H4 (cell line): ENCODE data around the gene MAGEB1. TPM values are rescaled to one million over a fixed set of nuclear protein-coding genes. Genes with fewer than 3 reads are reported as not detected.

Experiments
- DNase-seq: peaks from one replicate; pipeline ENCODE4 v3.0.0-alpha.2; 2015; ENCODE audit warnings: low spot score
- total RNA-seq: library from RNA; depleted of rRNA; stranded (reverse); fragments of >200 nt; shearing (Covaris generic); gene quantifications from 2 replicates; pipeline ENCODE4 v1.2.3, GENCODE V29; 2014; rRNA removed

The MAGEB1 gene
- total RNA-seq, 1 experiment from 2014 or later, result not detected

DNA sequence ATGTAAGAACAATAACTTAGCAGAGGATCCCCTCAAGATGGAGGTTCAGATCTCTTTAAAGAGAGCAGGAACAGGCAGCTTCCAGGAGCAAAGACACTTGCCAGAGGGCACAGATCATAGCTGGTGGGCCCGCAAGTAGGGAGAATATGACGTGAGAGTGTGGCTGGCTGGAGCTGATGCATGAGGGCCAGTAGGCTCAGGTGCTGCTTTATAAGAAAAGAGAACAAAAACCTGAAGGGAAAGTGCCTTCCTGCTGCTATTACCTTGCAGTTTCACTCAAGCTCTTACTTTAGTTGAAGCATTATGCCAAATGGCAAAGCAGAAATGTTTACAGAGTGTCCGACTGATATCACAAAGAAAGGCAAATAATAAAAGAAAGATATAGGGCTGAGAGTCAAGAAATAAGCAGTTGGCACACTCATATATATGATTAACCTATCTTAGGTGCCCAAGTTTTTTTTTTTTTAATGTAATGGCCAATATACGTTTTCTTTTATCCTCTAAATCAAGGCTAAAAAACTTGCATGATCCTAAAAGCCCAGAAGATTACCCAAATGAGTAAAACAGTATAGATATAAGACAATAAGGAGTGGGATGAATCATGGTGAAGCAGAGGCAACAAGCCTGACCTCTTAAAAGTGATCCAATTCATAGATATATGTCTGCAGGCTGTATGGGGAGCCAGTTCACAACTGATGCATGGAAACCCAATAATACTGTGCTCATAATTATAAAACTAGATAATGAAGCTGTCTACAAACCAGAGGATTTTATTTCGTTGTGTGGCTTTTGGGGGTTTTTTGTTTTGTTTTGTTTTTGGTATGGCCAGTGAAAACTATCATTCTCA is 49.7 kb downstream of the MAGEB1 start:
- DNase-seq, result no peak

DNA sequence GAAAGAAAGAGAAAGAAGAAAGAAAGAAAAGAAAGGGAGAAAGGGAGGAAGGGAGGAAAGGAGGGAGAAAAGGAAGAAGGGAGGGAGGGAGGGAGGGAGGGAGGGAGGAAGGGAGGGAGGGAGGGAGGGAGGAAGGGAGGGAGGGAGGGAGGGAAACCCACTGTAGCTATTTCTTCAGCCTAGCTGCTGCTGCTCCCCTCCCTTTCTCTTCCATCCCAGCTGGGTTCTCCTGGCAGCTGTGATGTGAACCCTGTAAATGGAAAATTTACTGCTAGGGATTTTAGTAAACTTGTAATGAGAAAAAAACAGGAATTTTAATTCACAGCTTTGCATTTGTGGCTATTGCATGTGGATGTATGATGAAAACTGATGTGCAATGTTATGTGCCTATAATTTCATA is 54.3 kb downstream of the MAGEB1 start:
- DNase-seq, result no peak

Other genes with a start within 250 kb of the MAGEB1 start
- gene MAGEB2, start 31.6 kb upstream of the MAGEB1 start, total RNA-seq, result 0.46 and 1.5 TPM in 2 replicates
- not detected in 2 replicates for gene MAGEB3, start 16.5 kb upstream of the MAGEB1 start, total RNA-seq
- not detected in 2 replicates for gene MAGEB4, start 5.1 kb upstream of the MAGEB1 start, total RNA-seq
- not detected in 2 replicates for gene NR0B1, start 62.2 kb downstream of the MAGEB1 start, total RNA-seq